HG03354 (cell line): ENCODE data around the gene IL1F10.
"Not testable (repeated sequence)": the region's sequence is repeated elsewhere in the genome, so short reads cannot be mapped to it uniquely, and the experiment has no call there.

Source experiments
- ATAC-seq: cut with Tn5 transposase; IDR thresholded peaks from one replicate; pipeline ENCODE4 v1.9.1; 2021; ENCODE audit warnings: mild to moderate bottlenecking; ENCODE audit not compliant: unreplicated experiment, poor library complexity, severe bottlenecking

Gene IL1F10

GRCh38 chr2:113078350-113078839, 10.6 kb downstream of the IL1F10 start:
- ATAC-seq, result no peak

DNA sequence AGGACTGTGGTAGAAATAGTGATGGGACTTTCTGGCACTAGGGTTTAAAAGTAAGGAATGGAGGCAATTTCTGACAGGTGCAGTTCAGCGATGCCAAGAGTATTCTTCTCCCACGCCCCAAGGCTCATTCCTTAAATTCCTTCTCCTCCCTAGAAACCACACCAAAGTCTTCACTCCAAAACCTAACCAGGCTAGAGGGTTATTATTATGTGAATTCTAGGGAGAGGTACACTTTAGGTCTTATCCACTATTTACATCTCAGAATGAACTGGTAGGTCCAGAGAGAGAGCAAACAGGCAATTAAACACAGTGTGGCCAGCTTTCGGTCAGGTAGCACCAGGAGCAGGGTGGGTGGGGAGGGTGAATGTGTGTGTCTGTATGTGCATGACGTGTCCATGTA, 11.4 kb downstream of the IL1F10 start:
- ATAC-seq, result no peak

DNA sequence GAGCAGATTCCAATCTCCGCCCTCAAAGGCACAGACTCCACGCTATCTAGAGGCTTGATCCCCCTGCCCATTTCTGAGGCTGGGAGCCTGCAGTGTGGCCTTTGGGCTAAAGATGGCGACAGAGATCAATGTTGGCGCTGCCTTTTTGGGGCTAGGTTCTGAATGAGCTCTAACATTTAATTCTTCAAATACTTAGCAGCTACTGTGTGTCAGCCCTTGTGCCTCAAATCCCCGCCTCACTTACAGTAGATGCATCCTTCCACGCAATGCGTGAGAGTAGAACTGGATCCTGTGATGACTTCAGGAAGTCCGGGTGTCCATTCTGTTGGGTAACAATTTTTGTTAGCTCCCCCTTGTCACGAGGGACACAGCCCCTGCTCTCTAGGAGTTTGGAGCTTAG, 12.4 kb downstream of the IL1F10 start:
- ATAC-seq, result peak; percentile 71

GRCh38 chr2:113081488-113082210, 13.9 kb downstream of the IL1F10 start:
- ATAC-seq, result no peak

DNA sequence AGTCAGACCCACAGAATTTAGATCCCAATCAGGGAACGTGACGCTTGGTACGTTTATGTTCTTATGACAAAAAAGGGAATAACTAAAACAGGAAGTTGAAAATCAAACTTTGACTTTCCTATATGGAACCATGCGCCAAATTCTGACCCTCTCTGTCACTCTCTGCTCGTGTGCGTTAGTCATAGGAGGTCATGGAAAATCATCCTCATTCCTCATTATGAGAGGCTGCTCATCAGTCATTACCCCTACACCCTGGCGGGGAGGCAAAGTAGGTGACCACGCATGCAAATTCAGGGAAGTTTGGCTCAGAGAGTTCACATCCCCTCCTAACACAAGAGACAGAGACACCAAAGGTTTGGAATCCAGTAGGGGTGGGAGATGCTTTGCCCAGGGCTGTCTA, 15.5 kb downstream of the IL1F10 start:
- ATAC-seq, result no peak

GRCh38 chr2:113084249-113085000, 16.7 kb downstream of the IL1F10 start:
- no peak for ATAC-seq

- ATAC-seq, result no peak
These were observed 17.8 kb downstream of the IL1F10 start for GRCh38 chr2:113085542-113085941.

DNA sequence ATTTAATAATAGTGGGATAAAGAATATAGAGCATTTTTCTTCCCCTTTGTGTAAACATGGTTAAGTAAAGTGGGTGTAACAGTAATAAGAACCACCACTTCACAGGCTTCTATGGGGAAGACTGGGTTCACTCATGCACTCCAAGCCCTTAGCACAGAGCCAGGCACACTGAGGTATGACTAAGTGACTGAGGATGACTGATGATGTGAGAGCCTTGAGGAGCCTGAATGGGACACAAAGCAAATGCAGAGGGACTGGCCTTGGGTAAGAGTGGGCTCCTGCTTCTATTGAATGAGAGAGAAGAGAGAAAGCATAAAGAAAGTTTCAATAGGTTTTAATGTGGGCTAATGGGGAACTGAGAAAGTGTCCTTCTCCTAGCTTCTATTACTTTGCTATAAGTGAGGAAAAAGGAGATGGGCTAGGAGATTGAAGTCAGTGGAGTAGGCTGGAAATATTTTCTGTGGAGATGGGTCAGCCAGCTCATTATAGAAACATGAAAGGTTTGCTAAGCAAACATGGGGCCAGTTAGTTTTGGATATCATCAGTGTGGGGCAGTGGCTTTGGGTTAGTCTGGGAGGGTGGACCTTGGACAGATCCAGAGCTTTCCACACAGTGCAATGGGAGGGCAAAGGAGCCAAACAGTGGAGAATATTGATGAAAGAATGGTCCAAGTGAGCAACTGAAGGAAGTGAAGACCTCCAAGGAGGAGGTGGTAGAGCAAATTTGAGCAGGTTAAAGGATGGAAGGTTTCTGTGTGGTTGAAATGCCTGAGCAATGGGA, 20.6 kb downstream of the IL1F10 start:
- no peak for ATAC-seq

DNA sequence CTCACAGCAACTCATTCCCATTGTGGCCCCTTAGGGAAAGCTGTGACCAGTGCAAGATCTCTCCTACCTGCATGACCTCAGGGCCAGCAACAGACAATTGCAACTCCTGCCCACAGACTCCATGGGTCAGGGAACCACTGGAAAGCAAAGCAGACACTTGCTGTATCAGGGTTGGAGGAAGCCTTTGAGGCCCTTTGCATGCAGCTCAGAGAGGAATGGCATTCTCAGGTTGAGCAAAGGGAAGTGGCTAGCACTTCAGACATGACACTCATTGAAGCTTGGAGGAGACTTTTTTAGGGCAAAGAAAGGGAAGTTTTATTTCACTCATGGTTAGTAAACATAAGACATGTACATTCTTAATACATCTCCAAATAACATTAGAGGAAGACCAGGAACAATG, 22.1 kb downstream of the IL1F10 start:
- no peak for ATAC-seq

DNA sequence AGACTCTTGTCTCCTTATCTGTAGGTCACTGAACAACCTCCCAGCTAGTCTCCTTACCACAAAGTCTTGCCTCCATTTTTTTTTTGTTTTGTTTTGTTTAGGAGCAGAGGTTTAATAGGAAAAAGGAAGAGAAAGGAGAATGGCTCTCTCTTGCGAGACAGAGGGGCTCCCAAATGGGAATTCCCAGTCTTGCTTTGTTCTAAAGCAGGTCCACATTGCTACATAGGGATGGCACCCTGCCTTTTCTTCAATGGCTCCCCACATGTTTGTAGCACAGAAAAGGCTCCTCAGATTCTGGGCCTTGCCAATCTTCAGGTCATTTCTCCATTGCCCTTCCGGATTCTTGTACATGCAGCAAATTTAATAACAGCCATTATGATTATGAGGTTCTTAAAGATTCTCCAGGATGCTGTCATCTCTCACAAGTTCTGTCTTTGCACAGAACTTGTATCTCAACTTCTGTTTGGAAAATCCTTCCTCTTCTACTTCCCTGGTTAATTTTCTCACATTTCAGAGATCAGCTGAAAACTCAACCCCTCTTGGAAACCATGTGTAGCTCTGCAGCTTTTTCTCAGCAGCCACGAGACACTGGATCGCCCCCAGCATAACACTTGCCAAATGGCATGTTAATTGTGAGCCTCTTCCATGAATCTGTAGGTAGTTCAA, 23.6 kb downstream of the IL1F10 start:
- ATAC-seq, result no peak

GRCh38 chr2:113092864-113093612, 25.3 kb downstream of the IL1F10 start:
- ATAC-seq, result no peak

DNA sequence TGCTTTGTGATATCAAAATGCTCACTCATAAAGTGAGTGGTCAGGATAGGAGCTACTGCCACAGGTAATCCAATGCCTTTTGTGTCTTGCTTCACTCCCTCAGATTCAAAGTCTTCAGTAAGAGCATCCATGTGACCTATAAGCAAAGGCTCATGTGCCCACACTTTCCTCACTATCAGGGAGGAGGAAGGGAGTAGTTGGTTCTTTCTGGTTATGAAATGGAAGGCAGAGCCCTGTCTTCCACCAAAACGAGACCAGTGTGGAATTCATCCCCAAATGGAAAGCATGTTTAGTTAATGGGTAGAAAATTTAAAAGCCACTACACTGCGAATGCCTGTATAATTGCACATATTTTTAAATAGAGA, 25.8 kb downstream of the IL1F10 start:
- ATAC-seq, result no peak

GRCh38 chr2:113096306-113096705, 28.5 kb downstream of the IL1F10 start:
- not testable (repeated sequence) for ATAC-seq

DNA sequence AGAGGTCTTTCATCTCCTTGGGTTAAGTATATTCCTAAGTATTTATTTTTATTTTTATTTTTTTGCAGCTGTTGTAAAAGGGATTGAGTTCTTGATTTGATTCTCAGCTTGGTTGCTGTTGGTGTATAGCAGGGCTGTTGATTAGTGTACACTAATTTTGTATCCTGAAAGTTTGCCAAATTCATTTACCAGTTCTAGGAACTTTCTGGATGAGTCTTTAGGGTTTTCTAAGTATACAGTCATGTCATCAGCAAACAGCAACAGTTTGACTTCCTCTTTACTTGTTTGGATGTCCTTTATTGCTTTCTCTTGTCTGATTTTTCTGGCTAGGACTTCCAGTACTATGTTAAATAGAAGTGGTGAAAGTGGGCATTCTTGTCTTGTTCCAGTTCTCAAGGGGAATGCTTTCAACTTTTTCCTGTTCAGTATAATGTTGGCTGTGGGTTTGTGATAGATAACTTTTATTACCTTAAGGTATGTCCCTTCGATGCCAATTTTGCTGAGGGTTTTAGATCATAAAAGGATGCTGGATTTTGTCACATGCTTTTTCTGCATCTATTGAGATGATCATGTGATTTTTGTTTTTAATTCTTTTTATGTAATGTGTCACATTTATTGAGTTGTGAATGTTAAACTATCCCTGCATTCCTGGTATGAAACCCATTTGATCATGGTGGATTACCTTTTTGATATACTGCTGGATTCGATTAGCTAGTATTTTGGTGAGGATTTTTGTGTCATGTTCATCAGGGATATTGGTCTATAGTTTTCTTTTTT, 29.3 kb downstream of the IL1F10 start:
- not testable (repeated sequence) for ATAC-seq

GRCh38 chr2:113098041-113098440, 30.3 kb downstream of the IL1F10 start:
- no peak for ATAC-seq

DNA sequence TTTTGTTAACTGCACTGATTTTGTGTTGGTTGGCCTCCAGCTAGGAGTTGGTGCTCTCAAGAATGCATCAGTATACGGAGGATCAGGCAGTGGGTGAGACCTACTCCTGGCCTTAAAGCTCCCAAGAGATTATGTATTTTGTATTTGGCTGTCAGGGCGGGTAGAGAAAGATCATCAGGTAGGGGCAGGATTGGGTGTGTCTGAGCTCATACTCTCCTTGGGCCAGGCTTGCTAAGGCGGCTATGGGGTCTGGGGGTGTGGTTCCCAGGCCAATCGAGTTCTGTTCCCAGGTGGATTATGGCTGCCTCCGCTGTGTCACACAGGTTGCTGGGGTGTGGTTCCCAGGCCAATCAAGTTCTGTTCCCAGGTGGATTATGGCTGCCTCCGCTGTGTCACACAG, 30.8 kb downstream of the IL1F10 start:
- ATAC-seq, result no peak

DNA sequence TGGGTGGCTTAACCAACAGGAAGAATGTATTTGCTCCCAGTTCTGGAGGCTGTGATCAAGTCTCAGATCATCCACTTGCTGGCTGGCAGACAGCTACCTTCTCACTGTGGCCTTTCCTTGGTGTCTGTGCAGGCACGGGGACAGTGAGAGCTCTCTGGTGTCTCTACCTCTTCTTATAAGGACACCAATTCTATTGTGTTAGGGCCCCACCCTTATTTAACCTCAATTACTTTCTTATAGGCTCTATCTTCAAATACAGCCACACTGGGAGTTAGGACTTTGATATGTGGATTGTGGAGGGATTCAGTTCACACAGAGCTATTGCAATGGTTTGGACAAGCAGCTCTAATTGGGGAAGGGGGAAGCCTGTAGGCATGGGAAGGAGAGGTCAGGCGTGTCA, 34.4 kb downstream of the IL1F10 start:
- ATAC-seq, result no peak

GRCh38 chr2:113103277-113103676, 35.5 kb downstream of the IL1F10 start:
- no peak for ATAC-seq
